GM19468 (cell line): ENCODE data around the gene PRKCE.
A peak's percentile ranks its signal among the peaks of the same experiment; 100 is the strongest.
"Not testable (repeated sequence)": the region's sequence is repeated elsewhere in the genome, so short reads cannot be mapped to it uniquely, and the experiment has no call there.

Source experiments
- ATAC-seq: cut with Tn5 transposase; IDR thresholded peaks from one replicate; pipeline ENCODE4 v1.9.1; 2021; ENCODE audit warnings: mild to moderate bottlenecking, moderate library complexity, moderate number of reproducible peaks; ENCODE audit not compliant: unreplicated experiment; ENCODE audit errors: extremely low read depth

Gene PRKCE

GRCh38 chr2:46202453-46202852 is 551.0 kb downstream of the PRKCE start:
- no peak for ATAC-seq

GRCh38 chr2:46202987-46203386 is 551.5 kb downstream of the PRKCE start:
- ATAC-seq, result no peak

- ATAC-seq, result not testable (repeated sequence)
Measured at GRCh38 chr2:46203636-46204035, 552.2 kb downstream of the PRKCE start.

- no peak for ATAC-seq
Measured at GRCh38 chr2:46207591-46207990, 556.1 kb downstream of the PRKCE start.

GRCh38 chr2:46208766-46209165 is 557.3 kb downstream of the PRKCE start:
- no peak for ATAC-seq

- ATAC-seq, result no peak
Measured at GRCh38 chr2:46210063-46210462, 558.6 kb downstream of the PRKCE start.

GRCh38 chr2:46211461-46211860 is 560.0 kb downstream of the PRKCE start:
- ATAC-seq, result no peak

GRCh38 chr2:46213906-46214305 is 562.4 kb downstream of the PRKCE start:
- ATAC-seq, result no peak

GRCh38 chr2:46216213-46216612 is 564.7 kb downstream of the PRKCE start:
- ATAC-seq, result no peak

GRCh38 chr2:46223514-46223913 is 572.0 kb downstream of the PRKCE start:
- not testable (repeated sequence) for ATAC-seq

- no peak for ATAC-seq
Measured at GRCh38 chr2:46225150-46225625, 573.7 kb downstream of the PRKCE start.

- no peak for ATAC-seq
Measured at GRCh38 chr2:46225730-46226129, 574.3 kb downstream of the PRKCE start.

- no peak for ATAC-seq
Measured at GRCh38 chr2:46226620-46227019, 575.1 kb downstream of the PRKCE start.

GRCh38 chr2:46227022-46227421 is 575.5 kb downstream of the PRKCE start:
- no peak for ATAC-seq

GRCh38 chr2:46227674-46228289 is 576.3 kb downstream of the PRKCE start:
- ATAC-seq, result no peak

GRCh38 chr2:46229134-46230063 is 577.9 kb downstream of the PRKCE start:
- ATAC-seq, result peak; percentile 63

GRCh38 chr2:46230115-46230571 is 578.7 kb downstream of the PRKCE start:
- ATAC-seq, result peak; percentile 56

GRCh38 chr2:46230677-46231425 is 579.4 kb downstream of the PRKCE start:
- no peak for ATAC-seq

GRCh38 chr2:46231721-46232120 is 580.2 kb downstream of the PRKCE start:
- no peak for ATAC-seq

GRCh38 chr2:46232860-46233259 is 581.4 kb downstream of the PRKCE start:
- ATAC-seq, result no peak
